GM19467 (cell line): ENCODE data around the gene ETAA1.

Experiments
- ATAC-seq: cut with Tn5 transposase; IDR thresholded peaks from one replicate; pipeline ENCODE4 v1.9.1; 2021; ENCODE audit warnings: mild to moderate bottlenecking, moderate library complexity; ENCODE audit not compliant: unreplicated experiment

Gene ETAA1

DNA sequence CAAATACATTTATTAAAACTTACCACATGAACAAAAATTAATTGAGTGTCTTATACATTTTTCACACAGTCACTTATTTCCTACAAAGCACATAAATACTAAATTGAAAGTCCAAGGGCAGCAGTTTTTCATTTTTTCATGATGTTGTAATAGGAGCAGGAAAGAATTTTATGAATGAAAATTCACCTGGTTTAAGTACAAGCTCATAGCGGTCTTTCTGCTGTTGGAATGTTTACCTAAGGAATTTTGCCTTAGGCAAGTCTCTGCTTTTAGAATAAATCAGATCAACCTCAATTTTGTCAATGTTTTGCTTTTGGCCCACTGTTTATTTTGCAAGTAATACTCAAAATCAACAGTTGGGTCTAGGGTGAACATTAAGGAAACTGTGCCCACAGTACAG, 40.0 kb downstream of the ETAA1 start:
- ATAC-seq, result no peak

DNA sequence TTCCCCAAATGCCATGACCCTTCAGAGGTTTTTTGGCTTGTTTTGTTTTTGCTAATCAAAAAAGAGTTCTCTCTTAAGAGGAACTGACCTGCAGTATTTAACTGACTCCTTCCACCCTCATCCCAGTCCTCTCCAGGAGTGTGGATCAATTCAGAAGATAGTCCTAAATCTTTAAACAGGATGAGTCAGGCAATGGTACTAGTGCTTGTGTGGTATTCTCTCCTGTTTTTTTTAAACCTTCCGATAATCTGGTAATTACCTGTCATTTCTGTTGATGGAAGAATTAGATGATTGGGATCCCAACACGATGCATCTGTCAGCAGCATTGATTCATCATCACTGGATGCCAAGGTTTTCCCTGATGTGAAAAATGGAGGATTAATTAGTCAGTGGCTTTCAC, 41.2 kb downstream of the ETAA1 start:
- ATAC-seq, result no peak

DNA sequence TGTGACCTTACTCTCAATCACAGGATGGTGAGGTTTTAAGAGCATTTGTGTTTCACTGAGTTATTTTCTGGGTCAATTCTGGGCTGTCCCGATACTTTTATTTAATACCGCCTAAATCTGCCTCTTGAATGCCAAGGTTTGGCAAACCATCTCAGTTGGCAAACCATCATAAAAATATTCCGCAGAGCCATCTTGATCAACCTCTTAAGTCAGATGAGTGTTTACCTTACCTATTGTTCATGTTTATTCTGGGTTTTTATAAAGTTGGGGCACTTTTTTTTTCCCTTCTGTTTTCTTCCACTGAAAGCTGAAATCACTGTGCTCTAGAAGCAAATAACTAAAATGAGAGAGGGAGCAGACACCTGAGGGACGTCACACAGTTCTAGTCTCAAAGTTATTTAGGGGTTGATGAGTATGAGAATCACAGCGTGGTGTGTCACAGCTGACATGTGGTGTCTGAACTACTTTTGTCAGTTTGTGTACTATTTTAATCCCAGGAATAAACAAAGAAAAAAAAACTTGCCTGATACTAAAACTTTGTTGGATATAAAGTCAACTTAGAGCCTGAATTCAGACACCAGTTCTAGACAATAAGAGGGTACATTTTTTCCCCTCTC, 48.6 kb downstream of the ETAA1 start:
- no peak for ATAC-seq

DNA sequence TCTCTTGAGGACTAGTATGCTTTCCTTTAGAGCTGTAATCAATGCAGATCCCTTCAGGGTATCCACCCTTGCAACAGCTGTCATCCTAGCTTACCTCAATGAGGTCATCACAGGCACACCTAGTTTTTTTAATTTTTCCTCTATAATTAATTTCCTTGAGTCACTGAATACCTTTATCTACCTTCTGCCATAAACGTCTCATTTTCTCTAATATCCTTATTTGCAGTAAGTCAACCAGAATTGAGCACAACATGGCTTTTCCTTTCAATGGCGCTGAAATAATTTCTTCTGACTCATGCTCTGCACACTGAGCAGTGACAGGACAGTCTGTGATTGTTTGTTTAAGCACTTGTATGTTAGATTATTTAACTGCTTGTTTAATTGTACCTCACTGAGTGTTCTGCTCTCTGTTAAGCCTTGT, 49.4 kb downstream of the ETAA1 start:
- no peak for ATAC-seq

DNA sequence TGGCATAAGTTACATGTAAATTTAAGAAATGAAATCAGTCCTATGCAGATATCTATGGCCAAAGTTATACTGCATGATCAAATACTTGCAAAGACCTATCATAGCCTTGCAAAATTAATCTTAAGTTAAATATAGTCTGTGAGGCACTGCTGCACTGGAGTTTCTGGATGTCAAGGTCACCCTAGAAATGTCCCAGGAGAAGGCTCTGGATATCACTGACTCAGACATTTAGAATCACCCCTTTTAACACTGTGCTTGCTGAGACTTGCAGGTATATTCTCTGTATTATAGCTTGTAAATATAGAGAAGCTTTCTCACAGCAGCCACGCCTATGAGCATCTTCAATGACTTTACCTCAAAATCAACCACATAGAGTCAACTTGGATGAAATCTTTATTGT, 51.5 kb downstream of the ETAA1 start:
- no peak for ATAC-seq

DNA sequence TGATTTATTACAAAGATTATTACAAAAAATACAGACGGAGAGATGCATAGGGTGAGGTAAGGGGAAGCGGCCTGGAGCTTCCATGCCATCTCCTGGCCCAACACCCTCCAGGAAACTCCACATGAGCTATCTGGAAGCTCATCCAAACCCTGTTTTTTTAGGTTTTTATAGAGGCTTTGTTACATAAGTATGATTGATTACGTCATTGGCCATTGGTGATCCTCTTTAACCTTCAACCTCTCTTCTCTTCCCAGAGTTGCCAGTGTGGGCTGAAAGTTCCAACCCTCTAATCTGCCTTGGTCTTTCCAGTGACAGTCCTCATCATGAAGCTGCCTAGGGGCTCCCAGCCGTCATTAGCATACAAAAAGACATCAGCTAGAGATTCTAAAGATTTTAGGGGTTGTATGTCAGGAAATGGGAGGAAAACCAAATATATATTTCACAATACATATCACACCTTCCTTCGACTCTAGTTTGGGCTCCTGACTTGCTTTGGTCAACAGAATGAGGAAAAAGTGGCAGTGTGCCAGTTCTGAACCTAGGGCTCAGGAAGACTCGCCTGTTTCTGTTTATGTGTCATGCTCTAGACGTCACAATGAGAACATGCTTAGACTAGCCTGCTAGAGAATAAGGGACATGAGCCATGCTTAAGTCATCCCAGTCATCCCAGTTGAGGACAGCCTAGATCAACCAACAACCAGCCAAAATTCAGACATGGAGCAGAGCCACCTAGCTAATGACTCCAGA, 54.1 kb downstream of the ETAA1 start:
- ATAC-seq, result no peak

DNA sequence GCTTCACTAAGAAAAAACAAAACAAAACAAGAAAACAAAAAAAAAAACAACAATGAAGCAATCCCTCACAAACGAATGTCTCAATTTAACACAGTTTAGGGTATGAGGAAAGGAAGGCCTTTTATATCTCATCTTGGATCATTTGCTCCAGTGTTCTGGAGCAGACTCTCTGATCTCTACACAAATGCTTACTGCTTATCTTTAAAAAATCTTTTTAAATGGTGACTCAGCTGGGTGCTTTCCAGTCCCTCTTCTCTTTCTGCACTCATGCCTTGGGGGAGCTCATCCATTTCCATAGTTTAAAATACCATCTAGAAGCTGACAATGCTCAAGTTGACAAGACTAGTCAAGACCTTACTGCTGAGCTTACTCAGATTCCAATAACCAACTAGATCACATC, 56.2 kb downstream of the ETAA1 start:
- ATAC-seq, result no peak

DNA sequence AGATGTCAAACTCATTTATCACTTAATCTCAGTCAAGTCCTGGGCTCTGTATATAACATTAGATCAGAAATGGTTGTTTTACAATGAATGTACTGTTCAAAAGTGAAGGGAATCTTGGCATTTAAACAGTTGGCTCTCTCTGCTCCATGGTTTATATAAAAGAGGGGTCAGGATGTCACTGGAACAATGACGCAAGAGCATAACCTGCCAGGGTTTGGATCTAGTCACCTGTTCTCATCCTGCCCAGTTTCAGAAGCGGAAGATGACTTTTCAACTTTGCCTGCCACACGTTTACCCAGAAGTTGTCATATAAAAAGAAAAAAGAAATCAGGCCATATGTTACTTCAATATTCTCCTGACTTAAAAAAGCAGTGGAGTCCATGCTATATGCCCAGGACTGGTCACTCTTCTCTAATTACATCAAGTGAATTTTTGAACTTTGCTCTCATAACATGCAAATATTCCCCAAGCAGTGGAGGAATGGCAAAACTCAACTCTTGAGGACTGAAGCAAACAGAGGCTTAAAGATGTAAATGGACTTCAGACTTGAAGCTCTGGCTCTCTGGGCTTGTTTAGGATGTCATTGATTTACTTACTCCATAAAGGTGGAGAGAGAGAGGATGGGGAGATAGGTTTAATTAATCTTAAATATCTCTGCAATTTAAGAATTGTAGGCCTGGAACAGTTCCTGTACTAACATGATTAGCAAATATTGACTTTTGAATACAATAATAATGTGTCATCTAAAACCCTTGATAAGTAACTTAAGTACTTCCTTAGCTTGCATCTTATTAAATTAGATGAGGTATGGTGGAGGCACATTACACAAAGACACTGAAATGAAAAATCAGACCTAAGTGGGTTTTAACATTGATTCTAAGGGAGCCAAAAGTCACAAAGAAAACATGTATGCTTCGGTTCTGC, 58.3 kb downstream of the ETAA1 start:
- ATAC-seq, result no peak

DNA sequence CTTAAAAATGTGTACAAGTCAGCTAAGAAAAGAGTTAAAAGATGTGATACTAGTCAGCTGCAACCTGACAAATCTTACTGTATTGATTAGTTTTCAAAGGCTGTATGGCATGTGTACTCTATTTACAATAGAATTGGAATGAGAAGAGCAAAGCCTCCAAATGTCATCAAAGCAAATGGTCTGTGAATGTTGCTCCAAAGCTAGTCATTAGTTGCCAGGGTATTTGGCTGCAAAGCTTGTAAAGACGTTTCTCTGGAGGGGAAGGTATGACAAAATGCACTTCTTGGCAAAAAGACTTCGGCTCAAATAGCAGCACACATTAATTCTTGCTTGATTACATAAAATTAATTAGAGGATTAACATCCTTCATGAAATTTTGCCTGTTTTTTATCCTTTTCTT, 59.3 kb downstream of the ETAA1 start:
- no peak for ATAC-seq

DNA sequence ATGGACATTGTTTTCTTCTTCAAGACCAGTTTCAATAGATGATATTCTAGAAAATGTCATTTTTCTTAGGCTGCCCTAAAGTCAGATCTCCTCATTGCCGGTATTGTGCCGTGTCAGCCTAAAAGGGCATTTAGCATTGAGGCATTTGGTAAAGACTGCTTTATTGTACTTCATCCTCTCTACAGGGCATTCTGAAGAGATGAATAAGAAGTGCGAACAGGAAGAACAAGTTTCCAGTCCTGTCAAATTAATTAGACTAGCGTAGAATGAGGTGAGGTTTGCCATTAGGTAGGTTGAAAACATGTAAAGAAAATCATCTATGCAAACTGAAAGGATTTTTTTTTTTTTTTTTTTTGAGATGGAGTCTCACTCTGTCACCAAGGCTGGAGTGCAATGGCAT, 60.6 kb downstream of the ETAA1 start:
- no peak for ATAC-seq

DNA sequence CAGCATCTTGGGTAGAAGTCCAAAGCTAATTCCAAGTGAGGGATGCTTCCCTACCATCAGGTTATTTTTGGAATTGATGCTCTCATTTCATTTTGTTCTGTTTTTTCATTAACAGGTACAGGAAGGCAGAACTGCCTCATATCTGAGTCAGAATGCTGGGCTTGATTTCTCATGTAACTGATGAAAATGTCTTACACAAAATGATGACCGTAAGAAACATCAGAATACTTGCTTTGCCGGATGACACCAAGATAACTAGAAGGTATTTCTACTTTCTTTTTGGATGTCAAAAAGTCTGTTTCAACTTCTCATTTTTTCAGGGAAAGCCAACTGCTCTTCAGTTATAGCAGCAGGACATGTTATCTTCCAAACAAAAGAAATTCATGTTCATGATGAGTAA, 62.6 kb downstream of the ETAA1 start:
- no peak for ATAC-seq
